WI38 (cell line): ENCODE data around the gene IGHMBP2.
"Not testable (repeated sequence)": the region's sequence is repeated elsewhere in the genome, so short reads cannot be mapped to it uniquely, and the experiment has no call there.

ENCODE experiments used
- H3K4me3 ChIP-seq: 2 replicates; pipeline ENCODE4 v1.5.1; 2011; ENCODE audit warnings: low read depth, mild to moderate bottlenecking, control low read depth, low read length
- TF ChIP-seq, protein P1 (sequence below): IDR thresholded peaks from 2 replicates; pipeline ENCODE4 v1.5.1; 2012; ENCODE audit warnings: low read depth, mild to moderate bottlenecking, control low read depth, low read length

Gene IGHMBP2

DNA sequence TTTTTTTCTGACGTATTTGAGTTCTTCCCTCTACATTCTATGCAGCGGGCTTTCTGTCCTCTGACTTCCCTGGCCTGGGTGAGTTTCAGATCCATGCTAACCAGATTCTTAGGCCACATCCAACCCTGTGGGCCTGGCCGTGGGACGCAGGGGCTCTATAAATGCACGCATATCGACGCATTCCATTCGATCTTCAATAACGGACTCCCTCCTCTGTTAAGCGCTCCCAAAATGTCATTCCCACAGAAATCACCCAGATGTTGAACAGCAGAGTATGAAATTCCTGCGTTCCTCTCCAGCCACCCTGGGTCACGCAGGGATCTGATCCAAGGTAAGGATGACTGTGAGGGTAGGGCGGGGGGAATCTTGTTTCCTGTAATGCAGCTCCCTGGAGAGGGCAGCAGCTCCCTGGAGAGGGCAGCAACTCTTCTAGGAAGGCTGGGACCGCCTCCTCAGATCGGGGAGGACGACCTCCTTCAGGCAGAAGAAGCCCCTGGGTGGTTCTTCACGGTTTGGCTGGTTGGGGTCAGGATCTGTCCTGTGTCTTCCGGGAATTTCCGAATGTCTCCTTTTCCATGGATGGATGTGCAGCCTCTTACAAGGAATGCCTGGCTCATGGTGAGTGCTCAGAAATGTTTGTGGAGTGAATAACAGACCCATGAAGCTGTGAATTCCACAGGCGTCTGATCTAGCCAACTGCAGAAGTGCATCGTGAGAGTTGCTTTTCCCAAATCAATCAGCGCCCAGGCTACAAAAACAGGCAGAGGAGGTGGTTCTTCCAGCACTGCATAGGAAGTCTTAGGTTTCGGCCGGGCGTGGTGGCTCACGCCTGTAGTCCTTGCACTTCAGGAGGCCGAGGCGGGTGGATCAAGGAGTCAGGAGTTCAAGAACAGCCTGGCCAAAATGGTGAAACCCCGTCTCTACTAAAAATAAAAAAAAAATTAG lies 64.9 kb downstream of the IGHMBP2 start:
- no peak overlapping the region for H3K4me3 ChIP-seq
- TF ChIP-seq, protein P1, sequence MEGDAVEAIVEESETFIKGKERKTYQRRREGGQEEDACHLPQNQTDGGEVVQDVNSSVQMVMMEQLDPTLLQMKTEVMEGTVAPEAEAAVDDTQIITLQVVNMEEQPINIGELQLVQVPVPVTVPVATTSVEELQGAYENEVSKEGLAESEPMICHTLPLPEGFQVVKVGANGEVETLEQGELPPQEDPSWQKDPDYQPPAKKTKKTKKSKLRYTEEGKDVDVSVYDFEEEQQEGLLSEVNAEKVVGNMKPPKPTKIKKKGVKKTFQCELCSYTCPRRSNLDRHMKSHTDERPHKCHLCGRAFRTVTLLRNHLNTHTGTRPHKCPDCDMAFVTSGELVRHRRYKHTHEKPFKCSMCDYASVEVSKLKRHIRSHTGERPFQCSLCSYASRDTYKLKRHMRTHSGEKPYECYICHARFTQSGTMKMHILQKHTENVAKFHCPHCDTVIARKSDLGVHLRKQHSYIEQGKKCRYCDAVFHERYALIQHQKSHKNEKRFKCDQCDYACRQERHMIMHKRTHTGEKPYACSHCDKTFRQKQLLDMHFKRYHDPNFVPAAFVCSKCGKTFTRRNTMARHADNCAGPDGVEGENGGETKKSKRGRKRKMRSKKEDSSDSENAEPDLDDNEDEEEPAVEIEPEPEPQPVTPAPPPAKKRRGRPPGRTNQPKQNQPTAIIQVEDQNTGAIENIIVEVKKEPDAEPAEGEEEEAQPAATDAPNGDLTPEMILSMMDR = no peak

DNA sequence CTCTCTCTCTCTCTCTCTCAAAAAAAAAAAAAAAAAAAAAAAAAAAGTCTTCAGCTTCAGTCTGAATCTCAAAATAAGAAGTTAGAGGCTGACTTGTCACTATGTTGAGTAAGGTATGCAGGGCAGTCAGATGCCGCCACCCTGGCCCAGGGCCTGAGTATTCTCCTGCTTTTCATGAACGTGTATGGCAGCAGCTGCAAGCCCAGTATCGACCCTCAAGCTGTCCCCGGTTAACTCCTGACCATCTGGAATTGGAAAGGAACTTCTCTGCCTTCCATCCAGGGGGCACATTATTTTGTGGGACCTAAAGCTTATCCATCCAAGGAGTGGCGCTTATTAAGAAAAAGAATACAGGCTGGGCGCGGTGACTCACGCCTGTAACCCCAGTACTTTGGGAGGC lies 65.7 kb downstream of the IGHMBP2 start:
- H3K4me3 ChIP-seq = no peak overlapping the region
- TF ChIP-seq, protein P1 = no peak

DNA sequence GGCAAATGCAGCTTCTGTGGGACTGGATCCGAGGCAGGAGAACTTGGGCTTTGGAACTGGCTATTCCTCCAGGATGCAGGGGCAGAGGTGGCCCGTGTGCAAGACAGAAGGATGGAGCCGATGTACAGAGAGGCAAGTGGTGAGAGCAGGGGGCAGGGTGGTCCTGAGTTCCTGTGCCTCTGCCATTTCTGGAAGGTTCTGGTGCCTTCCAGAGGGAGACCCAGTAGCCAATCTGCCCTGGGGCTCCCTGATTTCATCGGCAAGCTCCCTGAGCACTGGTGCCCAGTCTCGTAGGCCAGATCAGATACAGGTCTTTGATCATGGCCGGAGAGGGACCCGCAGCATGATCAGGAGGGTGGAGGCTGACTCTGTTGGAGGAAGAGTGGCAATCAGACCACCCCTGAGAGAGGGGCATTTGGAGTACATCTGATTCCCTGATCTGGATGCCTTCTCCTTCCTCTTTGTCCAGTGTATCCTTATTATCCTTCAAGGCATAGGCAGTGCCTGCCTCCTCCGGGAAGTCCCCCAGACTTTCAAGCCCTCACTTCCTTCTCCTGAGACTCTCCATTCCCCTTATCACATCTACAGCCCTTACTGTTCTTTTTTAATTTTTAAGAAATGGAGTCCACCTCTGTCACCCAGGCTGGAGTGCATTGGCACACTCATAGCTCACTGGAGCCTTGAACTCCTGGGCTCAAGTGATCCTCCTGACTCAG lies 67.4 kb downstream of the IGHMBP2 start:
- TF ChIP-seq, protein P1 = no peak
- no peak overlapping the region for H3K4me3 ChIP-seq

DNA sequence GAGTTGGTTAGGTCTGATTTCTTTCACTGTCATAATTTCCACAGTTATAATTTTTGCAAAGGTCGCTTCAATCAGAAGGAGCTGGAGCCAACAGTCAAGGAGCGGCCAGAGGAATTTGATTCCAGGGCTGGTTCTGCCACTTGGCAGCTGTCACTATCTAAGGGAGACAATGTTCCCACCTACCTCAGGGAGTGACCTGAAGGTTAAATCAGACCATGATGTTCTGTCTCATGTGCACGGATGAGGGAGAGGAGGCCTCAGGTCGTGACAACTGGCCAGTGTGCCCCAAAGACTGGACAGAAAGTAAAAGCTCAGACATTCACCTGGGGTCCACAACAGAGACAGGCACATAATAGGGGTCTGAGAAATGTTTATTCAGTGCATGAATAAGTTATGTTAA lies 69.5 kb downstream of the IGHMBP2 start:
- H3K4me3 ChIP-seq = no peak overlapping the region
- TF ChIP-seq, protein P1 = no peak

DNA sequence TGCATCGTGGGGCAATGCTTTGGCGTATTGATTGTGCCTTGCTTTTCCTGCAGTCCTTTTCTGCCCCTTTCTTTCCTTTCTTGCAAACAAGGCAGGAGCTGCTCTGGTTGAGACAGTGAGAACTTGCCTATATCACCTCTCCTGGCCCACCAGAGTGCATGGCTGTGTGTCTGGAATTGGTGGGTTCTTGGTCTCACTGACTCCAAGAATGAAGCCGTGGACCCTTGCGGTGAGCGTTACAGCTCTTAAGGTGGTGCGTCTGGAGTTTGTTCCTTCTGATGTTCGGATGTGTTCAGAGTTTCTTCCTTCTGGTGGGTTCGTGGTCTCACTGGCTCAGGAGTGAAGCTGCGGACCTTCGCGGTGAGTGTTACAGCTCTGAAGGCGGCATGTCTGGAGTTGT lies 70.0 kb downstream of the IGHMBP2 start:
- not testable (repeated sequence) for H3K4me3 ChIP-seq

DNA sequence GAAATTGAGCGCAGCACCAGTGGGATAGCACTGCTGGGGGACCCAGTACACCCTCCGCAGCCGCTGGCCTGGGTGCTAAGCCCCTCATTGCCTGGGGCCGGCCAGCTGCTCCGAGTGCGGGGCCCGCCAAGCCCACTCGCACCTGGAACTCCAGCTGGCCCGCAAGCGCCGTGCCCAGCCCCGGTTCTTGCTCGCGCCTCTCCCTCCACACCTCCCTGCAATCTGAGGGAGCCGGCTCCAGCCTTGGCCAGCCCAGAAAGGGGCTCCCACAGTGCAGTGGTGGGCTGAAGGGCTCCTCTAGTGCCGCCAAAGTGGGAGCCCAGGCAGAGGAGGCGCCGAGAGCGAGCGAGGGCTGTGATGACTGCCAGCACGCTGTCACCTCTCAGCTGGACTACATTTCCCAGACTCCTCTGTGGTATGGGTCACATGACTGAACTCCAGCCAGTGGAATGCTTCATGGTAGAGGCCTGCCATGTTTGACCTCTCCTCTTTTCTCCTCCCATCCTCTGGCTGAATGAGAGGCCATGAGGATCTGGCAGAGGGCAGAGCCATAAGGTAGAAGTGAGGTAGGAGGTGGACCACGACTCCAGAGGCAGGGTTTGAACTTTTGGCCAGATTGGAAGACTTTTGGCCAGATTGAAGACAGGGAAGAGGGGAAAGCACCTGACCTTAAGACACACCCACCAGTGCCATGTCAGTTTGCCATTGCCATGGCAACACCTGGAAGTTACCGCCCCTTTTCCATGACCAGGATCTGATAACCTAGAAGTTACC lies 70.9 kb downstream of the IGHMBP2 start:
- TF ChIP-seq, protein P1 = no peak
- H3K4me3 ChIP-seq = no peak overlapping the region

DNA sequence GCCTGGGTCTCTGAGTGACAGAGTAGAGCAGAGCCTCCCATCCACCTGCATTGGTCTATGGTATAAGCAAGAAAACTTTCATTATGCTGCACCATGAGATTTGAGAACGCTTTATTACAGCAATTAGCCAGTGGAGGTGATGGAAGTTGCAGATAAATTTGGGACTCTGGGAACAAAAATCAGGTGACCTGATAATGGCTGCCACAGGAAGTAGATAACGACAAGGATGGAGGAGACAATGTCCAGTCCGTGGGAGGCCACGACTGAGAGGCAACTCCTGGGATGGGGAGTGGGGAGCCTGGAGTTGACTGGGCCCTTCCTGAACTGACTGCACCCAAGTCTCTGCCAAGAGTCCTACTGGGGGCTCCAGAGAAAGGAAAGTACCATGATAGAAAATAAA lies 72.4 kb downstream of the IGHMBP2 start:
- TF ChIP-seq, protein P1 = no peak
- no peak overlapping the region for H3K4me3 ChIP-seq
